ENCODE measurements around the gene MARK1.

GRCh38 chr1:220673921-220674320, 146.0 kb downstream of the MARK1 start:
- TF ChIP-seq YY1 (IDR thresholded peaks at IDR 0.05; ENCODE audit: insufficient read depth, insufficient read length), result no peak
- TF ChIP-seq SUZ12 (IDR thresholded peaks at IDR 0.05; ENCODE audit: extremely low read depth, insufficient read depth, insufficient read length), result no peak
- TF ChIP-seq ZNF274 (IDR thresholded peaks at IDR 0.05; ENCODE audit: low read depth, low read length), result no peak
